GM23338 (cell line): Measurements from ENCODE around the gene KAZALD1. TPM values are rescaled to one million over a fixed set of nuclear protein-coding genes. Genes with fewer than 3 reads are reported as not detected.

ENCODE experiments used
- ATAC-seq: fragments of 200-7000 bp; cut with Tn5 transposase; 3 replicates; pipeline ENCODE4 v1.9.1; 2020
- DNase-seq: peaks from one replicate; pipeline ENCODE4 v3.0.0-alpha.2; 2015; ENCODE audit warnings: low spot score
- H2AFZ ChIP-seq: fragments of 200-600 bp; sonication (generic); 2 replicates; pipeline ENCODE4 v1.8.0; 2016; ENCODE audit warnings: antibody characterized with exemption, mild to moderate bottlenecking, moderate library complexity
- H3F3A ChIP-seq: fragments of 200-600 bp; sonication (generic); replicated peaks from 2 replicates; pipeline ENCODE4 v1.8.0; 2017; ENCODE audit warnings: antibody characterized with exemption, mixed run types, low read depth
- H3K27ac ChIP-seq: fragments of 200-600 bp; sonication (generic); 2 replicates; pipeline ENCODE4 v1.6.1; 2016; ENCODE audit warnings: low read depth
- H3K27me3 ChIP-seq: fragments of 200-600 bp; sonication (generic); 2 replicates; pipeline ENCODE4 v1.8.0; 2016; ENCODE audit warnings: mild to moderate bottlenecking, mixed run types, moderate library complexity; ENCODE audit not compliant: insufficient read depth
- H3K36me3 ChIP-seq: fragments of 200-600 bp; sonication (generic); 2 replicates; pipeline ENCODE4 v1.8.0; 2016; ENCODE audit warnings: mild to moderate bottlenecking; ENCODE audit not compliant: insufficient read depth
- H3K4me1 ChIP-seq: fragments of 200-600 bp; sonication (generic); 2 replicates; pipeline ENCODE4 v1.8.0; 2016; ENCODE audit warnings: mild to moderate bottlenecking, moderate library complexity; ENCODE audit not compliant: insufficient read depth
- H3K4me2 ChIP-seq: fragments of 200-600 bp; sonication (generic); 2 replicates; pipeline ENCODE4 v1.7.1; 2017; ENCODE audit warnings: mixed run types
- H3K4me3 ChIP-seq: fragments of 200-600 bp; sonication (generic); 2 replicates; pipeline ENCODE4 v1.6.1; 2016; ENCODE audit warnings: mixed run types
- H3K79me2 ChIP-seq: fragments of 200-600 bp; sonication (generic); replicated peaks from 2 replicates; pipeline ENCODE4 v1.8.0; 2017; ENCODE audit warnings: mild to moderate bottlenecking; ENCODE audit not compliant: insufficient read depth
- H3K9me2 ChIP-seq: fragments of 200-600 bp; sonication (generic); 2 replicates; pipeline ENCODE4 v1.8.0; 2017; ENCODE audit not compliant: insufficient read depth
- H4K20me1 ChIP-seq: fragments of 200-600 bp; sonication (generic); replicated peaks from 2 replicates; pipeline ENCODE4 v1.8.0; 2017; ENCODE audit warnings: mild to moderate bottlenecking; ENCODE audit not compliant: insufficient read depth
- H3K27ac Mint-ChIP-seq: 2 replicates; pipeline ENCODE4 v1.8.0; 2020; ENCODE audit warnings: inconsistent platforms, mild to moderate bottlenecking, moderate library complexity, mixed read lengths
- H3K27me3 Mint-ChIP-seq: 3 replicates; pipeline ENCODE4 v1.8.0; 2022; ENCODE audit warnings: low read depth, mild to moderate bottlenecking, moderate library complexity, mixed read lengths, inconsistent platforms; ENCODE audit not compliant: insufficient read depth, poor library complexity
- H3K36me3 Mint-ChIP-seq: 3 replicates; pipeline ENCODE4 v1.8.0; 2021; ENCODE audit warnings: low read depth, mild to moderate bottlenecking, inconsistent platforms, moderate library complexity, mixed read lengths
- H3K4me1 Mint-ChIP-seq: 3 replicates; pipeline ENCODE4 v1.8.0; 2020; ENCODE audit warnings: mild to moderate bottlenecking, inconsistent platforms, mixed read lengths
- H3K4me3 Mint-ChIP-seq: 3 replicates; pipeline ENCODE4 v1.8.0; 2021; ENCODE audit warnings: moderate library complexity, mild to moderate bottlenecking, inconsistent platforms, mixed read lengths
- H3K9me3 Mint-ChIP-seq: 3 replicates; pipeline ENCODE4 v1.8.0; 2020; ENCODE audit warnings: moderate library complexity, mild to moderate bottlenecking, inconsistent platforms, mixed read lengths
- CTCF ChIP-seq, 2 experiments: fragments of 200-600 bp in 1 of 2; sonication (generic) in 1 of 2; conservative IDR thresholded peaks; 2 replicates each; pipeline versions ENCODE4 v1.5.1 to v1.6.1; 2016 to 2017; ENCODE audit warnings: antibody characterized with exemption in 2 of 2, low read depth in 2 of 2, mild to moderate bottlenecking in 2 of 2, moderate library complexity in 1 of 2
- ETS1 ChIP-seq: IDR thresholded peaks from 2 replicates; pipeline ENCODE4 v1.6.1; 2016; ENCODE audit warnings: antibody characterized with exemption
- EZH2 ChIP-seq: fragments of 200-600 bp; sonication (generic); IDR thresholded peaks from one replicate; pipeline ENCODE4 v1.8.0; 2017; ENCODE audit warnings: antibody characterized with exemption, mild to moderate bottlenecking, low read depth; ENCODE audit not compliant: unreplicated experiment
- EZH2phosphoT487 ChIP-seq: fragments of 200-600 bp; sonication (generic); IDR thresholded peaks from one replicate; pipeline ENCODE4 v1.8.1; 2018; ENCODE audit warnings: antibody characterized with exemption; ENCODE audit not compliant: unreplicated experiment
- JUNB ChIP-seq: IDR thresholded peaks from one replicate; pipeline ENCODE4 v1.6.1; 2016; ENCODE audit warnings: antibody characterized with exemption; ENCODE audit not compliant: unreplicated experiment
- NANOG ChIP-seq: IDR thresholded peaks from 2 replicates; pipeline ENCODE4 v1.6.1; 2016; ENCODE audit warnings: antibody characterized with exemption, borderline replicate concordance
- REST ChIP-seq: IDR thresholded peaks from one replicate; pipeline ENCODE4 v1.6.1; 2018; ENCODE audit warnings: antibody characterized with exemption; ENCODE audit not compliant: unreplicated experiment
- STAT1 ChIP-seq: IDR thresholded peaks from one replicate; pipeline ENCODE4 v1.6.1; 2016; ENCODE audit warnings: antibody characterized with exemption; ENCODE audit not compliant: unreplicated experiment
- ZNF114 ChIP-seq: fragments of 250-450 bp; sonication (Bioruptor Pico); IDR thresholded peaks from 2 replicates; pipeline ENCODE4 v1.5.0; 2020; ENCODE audit warnings: mild to moderate bottlenecking, moderate library complexity
- polyA plus RNA-seq: library from polyadenylated mRNA; unstranded; fragments of >200 nt; fragmentation: Nextera tagmentation; extraction: Ambion mirVana; gene quantifications from 2 replicates; pipeline ENCODE4 v1.2.1, GENCODE V29; 2016
- total RNA-seq: library from RNA; depleted of rRNA; stranded (reverse); fragments of >200 nt; shearing (Covaris generic); gene quantifications from 2 replicates; pipeline ENCODE4 v1.2.3, GENCODE V29; 2014

KAZALD1 gene
- total and polyA plus RNA-seq, 2 experiments from 2014 or later: 0.27 to 1.3 TPM

GRCh38 chr10:101090597-101090996 lies 28.8 kb downstream of the KAZALD1 start:
- 0 out of 2 replicates have a peak, but pooled peaks cover 7% of the 10 kb centered on the region for H3K27me3 ChIP-seq
- no peak overlapping the region for H3K4me3 Mint-ChIP-seq

More at GRCh38 chr10:101090597-101090996, 28.8 kb downstream of the KAZALD1 start:
- no peak overlapping the region for H3K27ac Mint-ChIP-seq
- H2AFZ ChIP-seq: no peak overlapping the region
- no peaks in the 10 kb centered on the region for H3F3A ChIP-seq
- no peak overlapping the region for H3K4me3 ChIP-seq
- no peaks in the 10 kb centered on the region for H3K9me3 Mint-ChIP-seq
- H3K36me3 ChIP-seq: no peaks in the 10 kb centered on the region
- TF ChIP-seq EZH2 (no peak), EZH2phosphoT487 (no peak), ETS1 (no peak), CTCF (conservative IDR thresholded peaks at IDR 0.05; ENCODE audit: low read depth in 2 of 2) (no peak), ZNF114 (CRISPR knock-in tag) (no peak), JUNB (no peak), NANOG (no peak), STAT1 (no peak), REST (no peak)
- H4K20me1 ChIP-seq: no peaks in the 10 kb centered on the region
- H3K9me2 ChIP-seq: no peaks in the 10 kb centered on the region
- peaks cover 19% of the 10 kb centered on the region for H3K27me3 Mint-ChIP-seq
- H3K4me1 ChIP-seq: peaks cover 13% of the 10 kb centered on the region
- H3K79me2 ChIP-seq: no peaks in the 10 kb centered on the region
- no peak overlapping the region for H3K4me2 ChIP-seq
- DNase-seq: no peak
- no peak for ATAC-seq
- H3K36me3 Mint-ChIP-seq: no peaks in the 10 kb centered on the region
- peaks cover 20% of the 10 kb centered on the region for H3K4me1 Mint-ChIP-seq
- no peak overlapping the region for H3K27ac ChIP-seq
